K562 (cell line): Measurements from ENCODE around the gene KLHL22. TPM values are rescaled to one million over a fixed set of nuclear protein-coding genes. Genes with fewer than 3 reads are reported as not detected.

ENCODE experiments used
- CAMTA2 ChIP-seq: fragments of 250-450 bp; sonication (Bioruptor Pico); conservative IDR thresholded peaks from 2 replicates; pipeline ENCODE4 v1.5.1; 2022
- CCAR2 ChIP-seq: fragments of 200-400 bp; formaldehyde crosslinking; IDR thresholded peaks from 2 replicates; pipeline ENCODE4 v1.6.1; 2017; ENCODE audit warnings: mild to moderate bottlenecking, low read depth, low read length
- CHAMP1 ChIP-seq: fragments of 450-650 bp; IDR thresholded peaks from 2 replicates; pipeline ENCODE4 v1.6.1; 2016; ENCODE audit warnings: mild to moderate bottlenecking
- CTCFL ChIP-seq: IDR thresholded peaks from 2 replicates; pipeline ENCODE4 v1.6.1; 2011; ENCODE audit warnings: borderline replicate concordance, low read depth, mild to moderate bottlenecking, moderate library complexity, low read length; ENCODE audit not compliant: insufficient read depth, poor library complexity, severe bottlenecking
- FOXK1 ChIP-seq: sonication (generic); formaldehyde crosslinking; IDR thresholded peaks from 2 replicates; pipeline ENCODE4 v1.8.0; 2022; ENCODE audit warnings: missing genetic modification reagents, mild to moderate bottlenecking, borderline replicate concordance
- FOXO4 ChIP-seq: fragments of 450-650 bp; formaldehyde crosslinking; IDR thresholded peaks from 2 replicates; pipeline ENCODE4 v1.4.0; 2020; ENCODE audit warnings: mild to moderate bottlenecking, moderate library complexity
- FOXP1 ChIP-seq: sonication (generic); formaldehyde crosslinking; IDR thresholded peaks from 2 replicates; pipeline ENCODE4 v1.8.0; 2022; ENCODE audit warnings: mild to moderate bottlenecking, missing genetic modification reagents
- FUS ChIP-seq: fragments of 200-400 bp; formaldehyde crosslinking; optimal IDR thresholded peaks from 2 replicates; pipeline ENCODE3; 2017; ENCODE audit warnings: low read depth, low read length
- HBP1 ChIP-seq: fragments of 450-650 bp; formaldehyde crosslinking; IDR thresholded peaks from 2 replicates; pipeline ENCODE4 v1.4.0; 2022; ENCODE audit warnings: missing genetic modification characterization
- HNRNPH1 ChIP-seq: fragments of 200-400 bp; formaldehyde crosslinking; optimal IDR thresholded peaks from 2 replicates; pipeline ENCODE3; 2017; ENCODE audit warnings: low read depth, mild to moderate bottlenecking, low read length, moderate library complexity
- PTBP1 ChIP-seq: fragments of 200-400 bp; formaldehyde crosslinking; IDR thresholded peaks from 2 replicates; pipeline ENCODE4 v1.6.1; 2017; ENCODE audit warnings: low read depth, low read length
- SIX5 ChIP-seq, 2 experiments: IDR thresholded peaks; 2 replicates each; pipeline ENCODE4 v1.6.1; 2011; ENCODE audit warnings: low read length in 2 of 2, borderline replicate concordance in 1 of 2, low read depth in 1 of 2, mild to moderate bottlenecking in 1 of 2, moderate library complexity in 1 of 2; ENCODE audit not compliant: insufficient read depth in 1 of 2
- SNRNP70 ChIP-seq: fragments of 200-400 bp; formaldehyde crosslinking; optimal IDR thresholded peaks from 2 replicates; pipeline ENCODE3; 2017; ENCODE audit warnings: low read depth, low read length
- SPI1 ChIP-seq: IDR thresholded peaks from 2 replicates; pipeline ENCODE4 v1.6.1; 2011; ENCODE audit warnings: low read depth, low read length, control low read depth, borderline replicate concordance
- SRSF9 ChIP-seq: fragments of 200-400 bp; formaldehyde crosslinking; IDR thresholded peaks from 2 replicates; pipeline ENCODE4 v1.6.1; 2017; ENCODE audit warnings: low read depth, low read length, borderline replicate concordance
- THAP7 ChIP-seq: fragments of 250-450 bp; sonication (Bioruptor Pico); IDR thresholded peaks from 2 replicates; pipeline ENCODE4 v1.5.0; 2021
- ZBTB17 ChIP-seq: fragments of 450-650 bp; formaldehyde crosslinking; IDR thresholded peaks from 2 replicates; pipeline ENCODE4 v1.4.0; 2020; ENCODE audit warnings: mild to moderate bottlenecking
- ZNF347 ChIP-seq: fragments of 450-650 bp; formaldehyde crosslinking; IDR thresholded peaks from 2 replicates; pipeline ENCODE4 v1.4.0; 2020; ENCODE audit warnings: low read depth, mild to moderate bottlenecking, moderate library complexity
- polyA plus RNA-seq, 8 experiments: library from polyadenylated mRNA; depleted of rRNA in 4 of 8; stranded (reverse) in 5 of 8; unstranded in 3 of 8; fragments of >200 nt; fragmentation: Nextera tagmentation in 2 of 8; fragmentation: Illumina TruSeq in 1 of 8; extraction: Ambion mirVana in 2 of 8; extraction: Trizol in 1 of 8; gene quantifications; 2 replicates each; pipeline versions ENCODE4 v1.2.1 to v1.2.3, GENCODE V29; 2011 to 2014; ENCODE audit warnings: inconsistent platforms in 1 of 8, missing spikeins in 1 of 8
- total RNA-seq, 7 experiments: library from RNA; depleted of rRNA in 6 of 7; stranded (reverse); fragments of >200 nt in 6 of 7; fragmentation: Illumina TruSeq in 2 of 7; extraction: Trizol in 2 of 7; gene quantifications; 2 replicates each; pipeline versions ENCODE4 v1.2.1 to v1.2.3, GENCODE V29; 2011 to 2021; ENCODE audit warnings: low replicate concordance in 1 of 7

Gene KLHL22
- total and polyA plus RNA-seq, 9 of the 15 experiments (the other 6 are each of a cell fraction or from before 2014, with no cell fraction given), result 1.3 to 25.6 (median 15.2) TPM

- TF ChIP-seq SRSF9, result no peak
- TF ChIP-seq HNRNPH1, result no peak
- TF ChIP-seq CHAMP1, result no peak
- 0 out of 2 replicates have a peak, but pooled peaks have one; percentile 4 for TF ChIP-seq HBP1
- no peak for TF ChIP-seq FOXO4
- TF ChIP-seq ZNF347, result no peak
- TF ChIP-seq ZBTB17 (CRISPR knock-in tag), result peak; percentile 81; the same call in 1 of the 2 replicates
- TF ChIP-seq THAP7 (CRISPR knock-in tag), result no peak
- no peak for TF ChIP-seq PTBP1
- TF ChIP-seq SIX5 (IDR thresholded peaks at IDR 0.05; ENCODE audit: borderline replicate concordance in 1 of 2, insufficient read depth in 1 of 2, low read depth in 1 of 2, low read length in 2 of 2), result no peak
- peak; percentile 63; the same call in 1 of the 2 replicates for TF ChIP-seq CCAR2
- peak; percentile 99 for TF ChIP-seq SPI1
- TF ChIP-seq FOXK1 (CRISPR knock-in tag), result 0 out of 2 replicates have a peak, but pooled peaks have one; percentile 37
- no peak for TF ChIP-seq FUS
- peak; percentile 74 for TF ChIP-seq FOXP1 (CRISPR knock-in tag)
- no peak for TF ChIP-seq SNRNP70
- no peak for TF ChIP-seq CTCFL
- TF ChIP-seq CAMTA2, result no peak
These were observed 27.7 kb upstream of the KLHL22 start (continued) for GRCh38 chr22:20523086-20523983.
